Stomach (tissue), 9 donors: Measurements from ENCODE around the gene PKMYT1. TPM values are rescaled to one million over a fixed set of nuclear protein-coding genes. Genes with fewer than 3 reads are reported as not detected.

Experiments used
- DNase-seq, 2 donors: peaks; one replicate each; pipeline versions ENCODE4 v3.0.0 to v3.0.0-alpha.2; 2013 to 2019
- H3K27ac ChIP-seq, 5 donors: fragments of 200-600 bp in 4 of 5; sonication (generic) in 4 of 5; one replicate each; pipeline ENCODE4 v1.5.1; 2013 to 2019; ENCODE audit warnings: mild to moderate bottlenecking in 1 of 5, moderate library complexity in 1 of 5
- H3K27me3 ChIP-seq, 3 donors: fragments of 200-600 bp; sonication (generic); one replicate each; pipeline ENCODE4 v1.5.1; 2017 to 2019; ENCODE audit warnings: mixed run types in 1 of 3
- H3K36me3 ChIP-seq, 4 donors: fragments of 200-600 bp; sonication (generic); 1 replicate in 3 of 4; 2 replicates in 1 of 4; pipeline ENCODE4 v1.5.1; 2016 to 2019
- H3K4me1 ChIP-seq, 4 donors: fragments of 200-600 bp; sonication (generic); one replicate each; pipeline ENCODE4 v1.5.1; 2016 to 2019
- H3K4me3 ChIP-seq, 4 donors: fragments of 200-600 bp; sonication (generic) in 3 of 4; one replicate each; pipeline ENCODE4 v1.5.1; 2016 to 2019; ENCODE audit warnings: mild to moderate bottlenecking in 1 of 4
- H3K9me3 ChIP-seq, 4 donors: fragments of 200-600 bp; sonication (generic); one replicate each; pipeline ENCODE4 v1.5.1; 2016 to 2019
- EP300 ChIP-seq: sonication (generic); formaldehyde crosslinking; IDR thresholded peaks from one replicate; pipeline ENCODE4 v1.6.1; 2017; ENCODE audit warnings: antibody characterized with exemption
- POLR2A ChIP-seq, 4 donors: fragments of 450-650 bp; IDR thresholded peaks; one replicate each; pipeline ENCODE4 v1.6.1; 2016; ENCODE audit warnings: antibody characterized with exemption in 4 of 4, control low read depth in 2 of 4, mild to moderate bottlenecking in 1 of 4, moderate library complexity in 1 of 4
- POLR2AphosphoS5 ChIP-seq, 3 donors: sonication (generic); formaldehyde crosslinking; IDR thresholded peaks; one replicate each; pipeline ENCODE4 v1.6.1; 2016; ENCODE audit warnings: antibody characterized with exemption in 3 of 3
- WGBS, 5 donors: extraction: QIAGEN DNeasy Blood & Tissue Kit in 3 of 5; methylation state at CpG; one replicate each; pipeline versions ENCODE4 v1.1.5 to v1.1.7; 2013 to 2018; 5-methylcytosine and 5-hydroxymethylcytosine counted together
- intact Hi-C: fragments of 100-400 bp; cut with DNase I; formaldehyde crosslinking; loops from one replicate; pipeline ENCODE4 v1.15.1; 2023; ENCODE audit warnings: low total_unique reads
- polyA plus RNA-seq, 3 donors: library from polyadenylated mRNA; stranded (reverse); fragments of 200-250 nt; gene quantifications; one replicate each; pipeline ENCODE4 v1.2.3, GENCODE V29; 2013
- total RNA-seq, 5 donors: library from RNA; depleted of rRNA; stranded (reverse); fragments of >200 nt; gene quantifications; one replicate each; pipeline versions ENCODE4 v1.1.0 to v1.2.3, GENCODE V29; 2014 to 2016
- TF ChIP-seq, protein P1 (sequence below), 7 experiments: fragments of 450-650 bp in 4 of 7; fragments of 200-600 bp in 3 of 7; sonication (generic) in 3 of 7; IDR thresholded peaks; one replicate each; pipeline ENCODE4 v1.5.1; 2016 to 2019; ENCODE audit warnings: antibody characterized with exemption in 7 of 7, control low read depth in 2 of 7, mild to moderate bottlenecking in 1 of 7
- donor health status: healthy with polysubstance abuse.
- donor health status: Bipolar disorder and iron deficiency.
- donor health status: healthy.

PKMYT1 gene
- total and polyA plus RNA-seq, 8 donors, result 1.8 to 19.3 (median 9.5) TPM

- peak; percentile 98 to 99 for DNase-seq
- Histone ChIP-seq H3K27me3 (peaks cover 0 to 73% (median 11%) of the 10 kb centered on the region in 3 donors), H3K9me3 (no peaks in the 10 kb centered on the region), H3K4me1 (peaks cover 21 to 47% (median 33%) of the 10 kb centered on the region in 4 donors), H3K27ac (peak overlapping the region in 2 of 5 donors; percentile 53 to 84), H3K4me3 (peak overlapping the region in 3 of 4 donors; percentile 22 to 43 (median 26)), H3K36me3 (no peaks in the 10 kb centered on the region)
- peak; percentile 20 to 86 (median 46) for TF ChIP-seq POLR2AphosphoS5 (IDR thresholded peaks at IDR 0.05)
- TF ChIP-seq, protein P1, sequence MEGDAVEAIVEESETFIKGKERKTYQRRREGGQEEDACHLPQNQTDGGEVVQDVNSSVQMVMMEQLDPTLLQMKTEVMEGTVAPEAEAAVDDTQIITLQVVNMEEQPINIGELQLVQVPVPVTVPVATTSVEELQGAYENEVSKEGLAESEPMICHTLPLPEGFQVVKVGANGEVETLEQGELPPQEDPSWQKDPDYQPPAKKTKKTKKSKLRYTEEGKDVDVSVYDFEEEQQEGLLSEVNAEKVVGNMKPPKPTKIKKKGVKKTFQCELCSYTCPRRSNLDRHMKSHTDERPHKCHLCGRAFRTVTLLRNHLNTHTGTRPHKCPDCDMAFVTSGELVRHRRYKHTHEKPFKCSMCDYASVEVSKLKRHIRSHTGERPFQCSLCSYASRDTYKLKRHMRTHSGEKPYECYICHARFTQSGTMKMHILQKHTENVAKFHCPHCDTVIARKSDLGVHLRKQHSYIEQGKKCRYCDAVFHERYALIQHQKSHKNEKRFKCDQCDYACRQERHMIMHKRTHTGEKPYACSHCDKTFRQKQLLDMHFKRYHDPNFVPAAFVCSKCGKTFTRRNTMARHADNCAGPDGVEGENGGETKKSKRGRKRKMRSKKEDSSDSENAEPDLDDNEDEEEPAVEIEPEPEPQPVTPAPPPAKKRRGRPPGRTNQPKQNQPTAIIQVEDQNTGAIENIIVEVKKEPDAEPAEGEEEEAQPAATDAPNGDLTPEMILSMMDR (IDR thresholded peaks at IDR 0.05), result peak in 4 of 7 experiments; percentile 19 to 76 (median 34)
- no peak for TF ChIP-seq POLR2A (IDR thresholded peaks at IDR 0.05)
- intact Hi-C loops, result no loop called here
- 7 to 15% (median 8%) methylated on average over 27 to 58 of the region's 58 CpGs for WGBS, 5 donors
These were observed 23.5 kb upstream of the PKMYT1 start for GRCh38 chr16:3003582-3004270.

DNA sequence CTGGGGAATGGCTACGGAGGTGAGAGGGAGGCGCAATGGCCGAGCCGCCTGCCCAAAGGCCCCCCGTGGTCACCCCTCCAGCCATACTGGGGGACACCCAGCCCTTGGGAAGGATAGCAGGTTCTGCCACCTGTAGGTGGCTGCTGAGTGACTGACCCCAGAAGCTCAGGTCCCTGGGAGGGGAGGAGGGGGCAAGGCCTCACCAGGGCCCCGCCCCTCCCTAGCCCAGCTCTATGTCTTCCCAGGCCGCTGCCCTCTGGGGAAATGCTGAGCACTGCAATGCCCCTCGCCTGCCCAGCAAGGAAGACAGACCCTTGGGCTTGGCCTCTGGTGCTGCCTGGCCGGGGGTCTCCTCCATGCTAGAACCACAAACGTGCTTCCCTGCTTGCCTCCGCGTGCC lies 21.1 kb upstream of the PKMYT1 start:
- WGBS, 5 donors, result 67 to 86% (median 83%) methylated on average over 9 to 12 of the region's 12 CpGs
- H3K36me3 ChIP-seq, result no peaks in the 10 kb centered on the region
- no peak for TF ChIP-seq POLR2A (IDR thresholded peaks at IDR 0.05)
- TF ChIP-seq, protein P1 (IDR thresholded peaks at IDR 0.05), result no peak
- TF ChIP-seq POLR2AphosphoS5 (IDR thresholded peaks at IDR 0.05), result no peak
- TF ChIP-seq EP300, result no peak
- H3K9me3 ChIP-seq, result no peaks in the 10 kb centered on the region
- intact Hi-C loops, result no loop called here
- peaks cover 4 to 23% (median 13%) of the 10 kb centered on the region in 4 donors for H3K4me1 ChIP-seq
- no peak overlapping the region for H3K27ac ChIP-seq
- peaks cover 0 to 71% (median 4%) of the 10 kb centered on the region in 3 donors for H3K27me3 ChIP-seq
- no peak overlapping the region for H3K4me3 ChIP-seq
- DNase-seq, result no peak

DNA sequence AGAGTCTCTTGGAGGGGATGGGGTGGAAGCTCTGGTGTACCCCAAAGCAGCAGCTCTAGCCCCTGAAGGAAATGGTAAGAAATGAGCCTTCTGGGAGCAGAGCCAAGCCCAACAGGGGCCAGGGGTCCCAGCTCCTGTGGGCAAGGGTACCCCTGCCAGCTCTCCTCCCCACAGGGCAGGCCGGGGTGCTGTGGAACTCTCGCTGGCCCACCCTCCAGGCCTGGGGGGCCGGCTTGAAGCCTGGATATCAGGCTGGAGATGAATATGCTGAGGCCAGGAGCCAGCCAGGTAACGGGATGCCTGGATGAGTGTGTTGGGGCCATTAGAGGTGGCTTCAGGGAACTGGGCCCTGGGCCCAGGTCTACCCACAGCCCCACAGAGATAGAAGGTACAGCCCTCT lies 20.3 kb upstream of the PKMYT1 start:
- Histone ChIP-seq H3K4me3 (no peak overlapping the region), H3K27me3 (peaks cover 0 to 69% (median 0%) of the 10 kb centered on the region in 3 donors), H3K9me3 (no peaks in the 10 kb centered on the region), H3K27ac (no peak overlapping the region), H3K36me3 (no peaks in the 10 kb centered on the region), H3K4me1 (peaks cover 4 to 15% (median 12%) of the 10 kb centered on the region in 4 donors)
- TF ChIP-seq POLR2AphosphoS5 (IDR thresholded peaks at IDR 0.05) (no peak), POLR2A (IDR thresholded peaks at IDR 0.05) (no peak), EP300 (no peak)
- TF ChIP-seq, protein P1 (IDR thresholded peaks at IDR 0.05), result no peak
- DNase-seq, result no peak
- WGBS, 5 donors, result 67 to 89% (median 84%) methylated on average over 4 of the region's 4 CpGs
- intact Hi-C loops, result no loop called here

DNA sequence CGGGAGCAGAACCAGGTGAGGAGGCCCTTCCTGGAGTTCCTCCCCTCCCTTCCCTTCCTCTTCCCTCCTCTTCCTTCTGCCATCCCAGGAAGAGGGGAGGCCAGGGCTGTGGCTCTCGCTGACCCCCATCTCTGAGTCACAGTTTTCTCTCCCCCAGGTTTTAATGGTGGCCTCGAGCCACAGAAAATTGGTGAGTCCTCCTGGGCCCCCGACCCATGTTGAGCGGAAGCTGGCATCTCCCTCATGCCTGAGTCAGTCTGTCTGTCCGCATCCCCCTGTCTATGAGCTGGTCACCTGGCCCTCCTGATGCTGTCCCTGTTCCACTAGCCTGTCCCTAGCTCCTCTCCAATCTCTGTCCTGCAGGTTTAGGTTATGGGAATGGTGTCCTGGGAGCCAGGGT lies 19.7 kb upstream of the PKMYT1 start:
- no peak overlapping the region for H3K4me3 ChIP-seq
- no peak for DNase-seq
- WGBS, 5 donors, result 78 to 90% (median 85%) methylated on average over 6 of the region's 6 CpGs

More for the DNA sequence above, 19.7 kb upstream of the PKMYT1 start:
- intact Hi-C loops, result no loop called here
- Histone ChIP-seq H3K27ac (no peak overlapping the region), H3K36me3 (no peaks in the 10 kb centered on the region), H3K4me1 (peaks cover 4 to 11% (median 8%) of the 10 kb centered on the region in 4 donors), H3K27me3 (peaks cover 0 to 69% (median 0%) of the 10 kb centered on the region in 3 donors), H3K9me3 (no peaks in the 10 kb centered on the region)
- no peak for TF ChIP-seq POLR2AphosphoS5 (IDR thresholded peaks at IDR 0.05)
- TF ChIP-seq, protein P1 (IDR thresholded peaks at IDR 0.05), result no peak
- no peak for TF ChIP-seq POLR2A (IDR thresholded peaks at IDR 0.05)
- TF ChIP-seq EP300, result no peak
